Measurements from ENCODE around the gene ARL15.

- TF ChIP-seq POLR2A (IDR thresholded peaks at IDR 0.05; ENCODE audit: low read depth, low read length) (no peak), POLR2AphosphoS5 (IDR thresholded peaks at IDR 0.05; ENCODE audit: low read depth, low read length) (no peak)
Observed at GRCh38 chr5:54298947-54299346, 11.4 kb downstream of the ARL15 start.

All from GM12891 (cell line).